GM04504 (cell line): ENCODE measurements around the gene POLR1G.
A peak's percentile ranks its signal among the peaks of the same experiment; 100 is the strongest.
"Not testable (repeated sequence)": the region's sequence is repeated elsewhere in the genome, so short reads cannot be mapped to it uniquely, and the experiment has no call there.

Experiments used
- DNase-seq: peaks from one replicate; pipeline ENCODE4 v3.0.0-alpha.2; 2012; ENCODE audit warnings: low read depth

The POLR1G gene

DNA sequence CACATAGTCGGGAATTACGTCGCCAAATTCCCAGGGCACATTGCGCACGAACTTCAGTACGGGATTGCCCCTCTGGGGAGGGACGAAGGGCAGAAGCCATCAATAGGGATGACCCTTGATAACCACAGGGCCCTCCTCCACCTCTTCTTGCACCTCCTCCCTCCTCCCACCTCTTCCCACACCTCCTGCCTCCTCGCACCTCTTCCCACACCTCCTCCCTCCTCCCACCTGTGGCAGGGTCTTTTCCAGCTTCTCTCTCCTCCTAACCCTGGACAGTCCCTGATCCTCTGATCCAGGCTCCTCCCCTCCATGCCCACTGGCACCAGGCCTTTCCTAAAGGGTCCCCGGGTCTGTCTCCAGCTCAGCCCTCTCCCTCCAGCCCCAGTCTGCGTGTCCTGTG is 13.9 kb downstream of the POLR1G start:
- DNase-seq = no peak

GRCh38 chr19:45420871-45421270 is 14.4 kb downstream of the POLR1G start:
- no peak for DNase-seq

DNA sequence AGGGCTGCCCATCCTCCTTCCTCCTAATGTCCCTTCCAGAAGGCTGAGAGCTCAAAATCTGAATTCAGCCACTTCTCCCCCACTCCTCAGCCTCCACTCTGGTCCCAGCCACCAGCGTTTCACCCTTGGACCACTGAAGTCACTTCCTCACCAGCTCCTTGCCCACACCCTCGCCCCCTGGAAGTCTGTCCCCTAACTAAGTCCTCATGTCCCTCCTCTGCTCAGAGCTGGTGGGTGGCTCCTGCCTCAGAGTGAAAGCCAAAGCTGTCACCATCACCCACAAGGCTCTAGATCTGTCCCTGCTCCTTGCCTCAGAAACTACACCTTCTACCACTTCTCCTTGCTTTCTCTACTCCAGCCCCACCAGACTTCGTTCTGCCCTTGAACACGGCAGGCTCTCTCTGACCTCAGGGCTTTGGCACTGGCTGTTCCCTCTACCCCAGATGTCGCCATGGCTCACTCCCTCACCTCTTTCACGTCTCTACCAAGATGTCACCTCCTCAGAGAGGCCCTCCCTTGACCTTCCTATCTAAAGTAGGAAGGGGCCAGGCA is 15.6 kb downstream of the POLR1G start:
- DNase-seq = no peak

- no peak for DNase-seq
These were observed 16.7 kb downstream of the POLR1G start for GRCh38 chr19:45423033-45423588.

- DNase-seq = peak; percentile 88
These were observed 17.2 kb downstream of the POLR1G start, which contains the start of gene ERCC1 for GRCh38 chr19:45423589-45424190. Gene ERCC1 (minus strand): TSS chr19:45423917. CDS start chr19:45423374, 543 bp downstream.

GRCh38 chr19:45424191-45425058 is 18.0 kb downstream of the POLR1G start:
- DNase-seq = peak; percentile 84

DNA sequence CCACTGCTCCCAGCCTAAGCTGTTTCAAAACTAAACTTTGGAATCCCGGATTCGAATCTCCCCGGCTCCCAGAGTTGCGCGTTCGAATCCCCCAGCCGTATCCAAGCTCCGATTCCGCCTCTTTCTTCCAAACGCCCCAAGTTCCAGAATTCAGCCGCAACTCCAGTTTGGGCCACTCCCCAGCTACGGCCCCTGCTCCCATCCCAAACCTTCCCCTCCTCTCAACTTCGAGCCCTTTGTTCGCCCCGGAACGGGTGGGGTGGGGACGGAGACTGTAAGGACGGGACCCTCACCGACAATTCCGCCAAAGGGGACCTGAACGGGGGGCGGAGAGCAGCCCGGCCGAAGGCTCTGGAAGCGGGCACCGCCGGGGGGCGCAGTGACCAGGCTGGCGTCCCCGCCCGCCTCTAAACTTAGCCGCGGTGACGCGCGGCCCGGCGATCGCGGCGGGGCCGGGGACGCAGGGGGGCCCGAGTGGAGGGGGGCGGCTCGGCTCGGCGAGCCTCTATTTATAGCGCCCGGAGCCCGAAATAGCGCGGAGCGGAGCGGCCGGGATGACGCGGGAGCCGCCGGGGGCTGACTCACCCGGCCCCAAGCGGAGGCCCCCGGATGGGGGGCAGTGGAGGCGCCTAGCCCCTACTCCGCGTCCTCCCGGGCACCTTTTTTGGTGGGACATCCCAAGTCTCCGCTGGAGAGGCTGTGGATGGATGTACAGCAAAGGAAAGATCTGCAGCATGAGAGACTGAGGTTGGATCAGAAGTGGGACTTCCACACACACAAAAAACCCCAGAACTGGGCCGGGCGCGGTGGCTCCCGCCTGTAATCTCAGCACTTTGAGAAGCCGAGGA is 22.2 kb downstream of the POLR1G start:
- no peak for DNase-seq

DNA sequence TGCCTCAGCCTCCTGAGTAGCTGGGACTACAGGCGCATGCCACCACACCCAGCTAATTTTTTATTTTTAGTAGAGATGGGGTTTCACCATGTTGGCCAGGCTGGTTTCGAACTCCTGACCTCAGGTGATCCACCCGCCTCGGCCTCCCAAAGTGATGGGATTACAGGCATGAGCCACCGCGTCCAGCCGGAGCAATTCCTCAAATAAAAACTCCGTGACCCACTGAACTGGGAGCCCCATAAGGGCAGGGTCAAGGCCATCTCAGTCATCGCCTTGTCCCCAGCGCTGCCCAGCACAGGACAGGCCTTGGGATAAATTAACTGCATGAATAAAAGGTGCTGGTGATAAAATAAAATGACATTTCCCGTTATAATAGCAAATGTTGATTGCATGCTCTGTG is 23.5 kb downstream of the POLR1G start:
- not testable (repeated sequence) for DNase-seq

GRCh38 chr19:45431008-45431407 is 24.6 kb downstream of the POLR1G start:
- not testable (repeated sequence) for DNase-seq

GRCh38 chr19:45432543-45432942 is 26.1 kb downstream of the POLR1G start:
- not testable (repeated sequence) for DNase-seq

- DNase-seq = no peak
These were observed 30.9 kb downstream of the POLR1G start for GRCh38 chr19:45437328-45437727.

- no peak for DNase-seq
These were observed 32.7 kb downstream of the POLR1G start for GRCh38 chr19:45439190-45439568.

DNA sequence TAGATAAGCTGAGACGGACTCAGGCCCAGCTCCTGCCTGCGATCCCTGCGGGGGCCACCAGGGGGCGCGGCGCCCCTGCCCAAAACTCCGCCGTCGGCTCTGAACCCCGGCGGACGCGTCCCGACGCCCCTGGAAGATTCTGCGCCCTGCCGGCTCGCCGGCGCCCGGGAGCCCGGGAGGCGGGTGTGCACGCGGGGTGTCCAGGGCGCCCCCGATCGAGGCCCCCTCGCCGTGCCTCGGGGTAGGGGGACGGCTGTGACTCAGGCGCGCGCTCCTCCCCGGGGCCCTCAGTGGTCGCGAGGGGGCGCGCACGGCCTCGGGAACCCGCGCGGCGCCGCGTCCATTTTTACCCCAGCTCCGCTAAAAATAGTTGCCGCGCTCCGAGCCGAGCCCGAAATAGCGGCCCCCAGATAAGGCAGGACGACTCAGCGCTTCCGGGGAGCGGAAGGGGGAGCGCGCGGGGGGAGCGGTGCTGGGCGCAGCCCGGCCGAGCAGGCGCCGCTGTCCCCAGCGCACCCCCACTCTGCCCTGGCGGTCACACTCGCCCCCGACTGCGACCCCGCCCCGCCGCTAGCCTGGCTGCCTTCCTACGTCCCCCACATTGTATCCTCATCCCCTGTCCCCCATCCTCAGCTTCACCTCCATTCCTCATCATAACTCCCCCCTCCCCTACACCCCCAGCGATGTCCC is 33.3 kb downstream of the POLR1G start:
- no peak for DNase-seq

- no peak for DNase-seq
These were observed 33.8 kb downstream of the POLR1G start for GRCh38 chr19:45440259-45440638.

- no peak for DNase-seq
These were observed 34.6 kb downstream of the POLR1G start for GRCh38 chr19:45440873-45441654.

DNA sequence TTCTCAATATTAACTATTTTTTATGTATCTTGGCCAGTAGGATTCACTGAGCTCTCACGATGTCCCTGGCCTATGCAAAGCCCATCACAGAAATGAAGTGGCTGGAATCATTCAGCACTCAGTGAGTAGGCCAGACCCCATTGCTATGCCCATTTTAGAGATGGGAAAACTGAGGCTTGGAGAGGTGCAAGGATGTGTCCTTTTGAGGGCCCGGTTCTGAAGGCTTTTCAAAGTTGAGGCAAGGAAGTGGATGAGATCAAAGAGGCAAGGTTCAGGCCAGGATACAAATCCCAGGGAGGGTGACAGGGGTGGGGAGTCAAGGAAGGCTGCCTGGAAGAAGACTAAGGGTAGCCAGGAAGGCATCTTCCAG is 35.9 kb downstream of the POLR1G start:
- no peak for DNase-seq

DNA sequence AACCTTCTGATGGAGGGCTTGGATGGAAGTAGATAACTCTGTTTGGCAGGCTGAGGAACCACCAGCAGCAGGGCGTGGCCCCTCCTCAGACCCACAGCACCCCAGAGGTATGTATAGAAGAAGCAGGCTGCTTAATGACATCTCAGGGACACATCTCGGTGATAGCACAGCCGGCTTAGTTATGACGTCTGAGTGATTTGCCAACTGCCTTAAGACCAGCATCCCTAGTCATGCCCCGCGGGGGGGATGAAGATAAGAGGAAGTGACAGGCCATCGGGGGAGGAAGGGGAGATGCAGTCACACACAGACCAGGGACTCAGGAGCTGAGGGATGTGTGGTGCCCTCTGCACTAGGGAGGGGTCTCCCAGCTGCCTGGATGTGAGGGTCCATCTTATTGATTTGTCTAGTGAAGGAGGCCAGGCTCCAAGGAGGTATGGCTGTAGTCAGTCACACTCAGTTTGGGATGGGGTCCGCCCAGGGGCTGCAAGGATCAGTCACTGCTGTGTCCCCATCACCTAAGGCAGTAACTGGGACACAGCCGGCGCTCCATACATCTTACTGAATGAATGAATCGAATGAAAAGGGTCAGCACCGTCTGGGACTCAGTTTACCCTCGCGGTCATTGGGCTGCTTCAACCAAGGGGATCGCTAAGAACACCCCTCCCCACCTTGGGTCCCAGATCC is 36.5 kb downstream of the POLR1G start:
- no peak for DNase-seq

- peak; percentile 88 for DNase-seq
These were observed 37.2 kb downstream of the POLR1G start for GRCh38 chr19:45443462-45444317.
